T follicular helper cell (primary cell): ENCODE measurements around the gene STARD7.
"Not testable (repeated sequence)": the region's sequence is repeated elsewhere in the genome, so short reads cannot be mapped to it uniquely, and the experiment has no call there.

Experiments
- DNase-seq: peaks from one replicate; pipeline ENCODE4 v3.0.0-alpha.2; 2020; ENCODE audit warnings: low read depth

The STARD7 gene

DNA sequence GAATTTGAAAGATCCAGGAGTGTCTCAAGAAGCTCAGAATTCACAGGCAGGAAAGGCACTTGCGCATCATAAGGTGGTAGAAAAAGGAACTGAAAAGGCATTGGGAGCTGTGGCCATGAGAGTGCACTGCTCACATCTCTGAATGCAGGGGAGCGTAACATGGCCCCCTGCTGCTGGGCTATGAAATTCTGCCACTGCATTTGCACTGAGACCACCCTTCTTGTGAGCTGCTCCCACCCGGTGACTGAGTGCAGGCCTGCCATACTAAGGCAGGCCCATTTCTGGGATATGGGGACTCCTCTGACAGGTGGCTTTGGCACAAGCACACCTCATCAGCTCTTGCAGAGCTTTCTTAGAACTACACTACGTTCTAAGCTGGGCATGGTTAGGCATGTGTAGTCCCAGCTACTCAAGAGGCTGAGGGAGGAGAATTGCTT, 25.3 kb upstream of the STARD7 start:
- DNase-seq = no peak

DNA sequence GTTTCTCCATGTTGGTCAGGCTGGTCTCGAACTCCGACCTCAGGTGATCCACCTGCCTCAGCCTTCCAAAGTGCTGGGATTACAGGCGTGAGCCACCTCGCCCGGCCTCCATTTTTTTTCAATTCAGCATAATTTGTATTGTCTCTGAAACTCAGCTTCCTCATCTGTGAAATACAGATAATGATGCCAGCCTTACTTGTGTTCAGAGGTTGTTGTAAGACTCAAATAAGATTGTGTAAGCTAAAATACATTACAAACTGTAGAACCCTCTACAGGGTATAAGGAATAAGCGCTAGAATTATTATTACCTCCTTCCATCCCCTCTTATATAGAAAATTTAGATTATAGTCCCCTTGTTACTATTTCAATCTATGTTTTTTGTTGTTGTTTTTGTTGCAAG, 24.8 kb upstream of the STARD7 start:
- DNase-seq = no peak

DNA sequence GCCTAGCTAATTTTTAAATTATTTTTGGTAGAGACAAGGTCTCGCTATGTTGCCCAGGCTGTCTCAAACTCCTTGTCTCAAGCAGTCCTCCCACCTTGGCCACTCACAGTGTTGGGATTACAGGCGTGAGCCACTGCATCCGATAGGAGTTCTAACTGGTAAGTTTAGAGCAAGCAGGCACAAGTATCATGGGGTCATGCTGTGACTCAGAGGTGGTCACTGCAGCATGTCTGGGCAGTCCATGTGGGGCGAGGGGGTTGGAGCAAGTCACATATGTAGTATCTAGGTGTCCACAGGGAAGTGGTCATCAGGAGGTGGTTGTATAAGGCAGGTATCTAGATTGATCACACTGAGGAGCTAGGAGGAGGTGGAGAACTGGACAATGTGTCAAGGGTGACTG, 22.7 kb upstream of the STARD7 start:
- DNase-seq = no peak

DNA sequence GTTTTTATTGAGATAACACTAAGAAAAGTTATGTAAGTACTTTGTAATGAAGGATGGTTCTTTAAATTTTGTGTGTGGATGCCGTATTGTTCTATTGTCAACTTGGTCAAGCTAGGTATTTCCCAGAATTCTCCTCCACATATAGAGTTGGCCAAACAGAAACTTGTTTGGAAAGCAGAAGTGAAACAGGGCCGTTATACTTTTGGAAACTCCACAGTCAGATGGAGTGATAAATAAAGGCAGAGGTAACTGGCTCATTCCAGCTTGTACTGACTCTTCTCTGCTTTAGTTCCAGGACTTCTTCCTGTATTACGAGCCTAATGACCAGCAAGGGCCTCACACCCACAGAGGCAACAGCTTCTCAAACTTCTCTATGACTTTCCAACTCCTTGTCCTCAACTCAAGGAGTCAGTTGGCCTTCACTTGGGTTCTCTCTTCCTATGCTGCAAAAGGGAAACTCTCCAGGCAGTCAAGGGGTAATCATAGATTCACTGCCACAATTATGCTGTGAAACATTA, 16.4 kb upstream of the STARD7 start:
- no peak for DNase-seq

DNA sequence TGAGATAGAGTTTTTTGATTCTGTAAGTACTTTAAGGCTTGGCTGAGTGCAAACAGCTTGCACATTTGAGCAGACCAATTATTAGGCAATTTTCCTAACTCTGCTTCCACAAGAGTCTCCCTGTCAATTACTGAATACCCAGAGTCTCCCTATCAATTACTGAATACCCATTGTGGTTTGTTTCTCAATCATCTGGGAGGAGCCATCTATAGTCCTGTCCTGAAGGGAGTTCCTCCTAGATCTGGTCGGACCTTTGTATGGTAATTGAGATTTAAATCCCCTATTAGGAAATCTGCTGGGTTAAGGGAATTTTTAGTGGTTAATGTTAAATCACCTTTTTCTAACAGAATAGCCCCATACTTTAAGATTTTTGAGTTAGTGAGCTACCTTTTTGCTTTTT, 12.5 kb upstream of the STARD7 start:
- not testable (repeated sequence) for DNase-seq

DNA sequence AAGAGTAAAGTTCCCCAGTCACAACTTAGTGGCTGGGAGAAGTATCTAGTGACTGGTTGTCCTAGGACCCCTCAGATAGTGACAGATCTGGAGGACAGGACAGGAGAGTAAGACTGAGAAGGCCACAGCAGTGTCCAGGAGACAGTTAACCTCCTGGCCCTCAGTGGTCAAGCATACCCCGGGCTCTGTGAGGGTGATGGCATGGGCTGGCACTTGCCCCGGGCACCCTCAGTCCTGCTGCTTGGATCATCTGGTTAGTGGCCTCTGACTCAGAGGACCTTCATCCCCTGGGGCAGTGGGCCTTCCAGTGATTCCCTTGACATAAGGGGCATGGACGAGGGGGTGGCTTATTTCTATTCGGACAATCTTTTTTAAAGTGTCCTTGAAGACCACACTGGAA, 11.3 kb upstream of the STARD7 start:
- DNase-seq = not testable (repeated sequence)

DNA sequence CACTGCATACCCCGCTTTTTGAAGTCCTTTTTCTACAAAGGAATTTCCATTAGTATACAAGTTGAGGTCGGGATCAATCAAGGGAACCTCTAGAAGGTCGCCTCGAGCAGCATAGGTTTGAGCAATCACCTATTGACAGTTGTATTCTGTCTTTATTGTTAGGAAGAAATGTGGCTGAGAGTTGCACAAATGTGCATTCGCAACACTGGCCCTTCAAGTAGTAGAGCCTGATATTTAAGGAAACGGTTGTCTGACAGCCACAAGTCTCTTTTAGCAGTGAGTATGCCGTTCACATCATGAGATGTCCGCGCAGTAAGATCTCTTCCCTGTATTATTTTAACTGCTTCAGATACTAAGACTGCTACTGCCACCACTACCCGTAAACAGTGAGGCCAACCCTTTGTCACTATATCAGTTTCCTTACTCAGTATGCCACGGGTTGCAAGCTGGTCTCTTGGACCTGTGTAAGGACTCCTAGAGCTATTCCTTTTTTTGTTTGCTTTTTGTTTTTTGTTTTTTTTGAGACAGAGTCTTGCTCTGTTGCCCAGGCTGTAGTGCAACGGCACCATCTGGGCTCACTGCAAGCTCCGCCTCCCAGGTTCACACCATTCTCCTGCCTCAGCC, 10.0 kb upstream of the STARD7 start:
- no peak for DNase-seq

DNA sequence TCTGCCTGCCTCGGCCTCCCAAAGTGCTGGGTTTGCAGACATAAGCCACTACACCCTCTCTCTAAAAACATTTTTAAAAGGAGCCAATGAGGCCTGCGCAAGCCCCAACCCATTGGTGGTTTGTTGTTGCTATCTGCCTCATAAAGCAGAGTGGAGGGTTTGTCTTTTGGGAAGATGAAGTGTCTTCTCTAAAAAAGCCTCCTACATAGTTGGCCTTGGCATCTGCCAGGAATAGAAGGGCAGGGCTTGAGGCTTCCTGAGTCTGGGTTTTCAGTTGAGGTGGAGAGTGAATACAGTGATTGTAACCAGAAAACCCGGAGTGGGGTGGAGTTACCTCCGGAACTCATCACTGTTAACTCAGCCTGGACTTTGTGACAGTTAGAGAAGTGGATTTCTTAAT, 5.9 kb upstream of the STARD7 start:
- DNase-seq = no peak

DNA sequence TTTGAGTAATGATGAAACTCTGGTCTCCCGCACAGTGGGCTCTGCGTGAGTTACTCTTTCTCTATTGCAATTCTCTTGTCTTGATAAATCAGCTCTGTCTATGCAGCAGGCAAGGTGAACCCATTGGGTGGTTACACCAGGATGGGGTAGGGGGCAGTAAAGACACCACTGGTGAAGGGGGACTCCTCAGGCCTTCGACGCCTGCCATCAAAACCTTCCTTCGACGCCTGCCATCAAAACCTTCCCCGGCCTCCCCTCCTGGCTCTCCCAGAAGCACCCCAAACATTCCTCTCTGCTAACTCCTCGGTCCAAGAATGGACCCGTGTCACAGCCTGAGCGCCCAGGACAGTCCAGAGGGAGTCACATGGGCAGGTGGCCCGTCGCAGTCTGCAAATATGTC, 4.8 kb upstream of the STARD7 start:
- DNase-seq = no peak

DNA sequence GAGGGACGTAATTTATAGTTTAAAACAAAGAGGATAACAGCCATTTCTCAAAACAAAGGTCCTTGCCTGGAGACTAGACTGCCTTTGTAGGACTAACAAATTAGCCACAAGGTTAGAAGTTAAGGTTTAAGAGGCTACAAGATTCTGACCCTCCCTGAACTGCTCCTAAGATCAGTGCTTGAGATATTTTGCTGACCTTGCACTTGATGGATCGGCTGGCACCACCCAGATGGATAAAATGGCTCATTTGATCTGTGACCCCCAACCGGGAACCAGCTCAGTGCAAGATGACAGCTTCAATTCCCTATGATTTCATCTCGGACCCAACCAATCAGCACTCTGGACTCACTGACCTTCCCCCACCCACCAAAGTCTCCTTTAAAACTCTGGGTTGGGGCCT, 3.7 kb upstream of the STARD7 start:
- DNase-seq = no peak

DNA sequence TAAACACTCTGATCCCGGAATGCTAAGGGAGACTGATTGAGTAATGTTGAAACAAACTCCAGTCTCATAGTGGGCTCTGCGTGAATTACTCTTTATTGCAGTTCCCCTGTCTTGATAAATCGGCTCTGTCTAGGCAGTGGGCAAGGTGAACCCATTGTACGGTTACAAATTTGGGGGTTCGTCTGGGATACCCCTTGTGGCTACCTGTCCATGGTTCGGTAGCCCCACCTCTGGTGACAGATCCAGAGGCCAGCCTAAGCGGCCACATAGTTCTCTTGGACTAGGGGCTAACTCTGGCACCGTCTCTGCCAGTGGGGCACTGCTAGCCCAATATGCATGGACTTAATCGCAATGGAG, 1.1 kb upstream of the STARD7 start:
- DNase-seq = no peak

DNA sequence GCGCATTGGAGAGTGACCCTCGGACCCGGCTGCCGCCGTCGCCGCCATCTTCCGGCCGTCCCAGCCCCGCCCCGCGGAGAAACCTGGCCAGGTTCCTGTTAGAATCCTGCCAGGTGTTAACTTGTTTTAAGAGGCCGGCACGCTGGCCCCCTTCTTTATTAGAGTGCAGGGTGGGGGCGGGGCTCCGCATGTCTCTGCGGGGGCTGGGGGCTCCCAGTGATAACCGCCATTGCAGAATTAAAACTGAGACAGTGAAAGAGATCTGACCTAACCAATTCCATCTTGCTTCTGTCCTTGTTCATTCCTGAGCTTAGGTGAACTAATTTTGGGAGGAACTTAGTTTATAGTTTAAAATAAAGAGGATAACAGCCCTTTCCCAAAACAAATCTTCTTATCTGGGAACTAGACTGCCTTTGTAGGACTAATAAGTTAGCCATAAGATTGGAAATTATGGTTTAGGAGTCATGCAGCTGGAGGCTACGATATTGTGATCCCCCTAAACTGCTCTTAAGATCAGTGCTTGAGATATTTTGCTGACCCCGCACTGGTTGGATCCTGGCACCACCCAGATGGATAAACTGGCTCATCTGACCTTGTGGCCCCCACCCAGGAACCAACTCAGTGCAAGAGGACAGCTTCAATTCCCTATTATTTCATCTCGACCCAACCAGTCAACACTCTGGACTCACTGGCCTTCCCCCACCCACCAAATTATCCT, 543 bp upstream of the STARD7 start:
- no peak for DNase-seq

DNA sequence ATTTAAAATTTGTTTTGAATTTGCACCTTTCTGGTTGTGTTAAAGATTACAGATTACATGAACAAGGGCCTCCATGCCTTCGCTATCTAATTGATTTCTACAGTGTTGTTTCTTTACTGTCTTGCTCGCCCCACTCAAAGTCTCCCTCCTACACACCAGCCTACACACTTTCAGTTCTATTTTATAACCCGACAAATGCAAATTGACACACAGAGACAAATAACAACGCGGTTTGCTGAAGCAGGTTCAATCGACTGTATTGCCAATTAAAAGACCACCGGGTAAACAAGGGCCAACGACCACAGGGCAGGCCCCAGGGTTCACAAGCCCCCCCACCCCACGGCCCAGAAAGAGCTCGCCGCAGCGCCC, 869 bp downstream of the STARD7 start:
- DNase-seq = no peak

DNA sequence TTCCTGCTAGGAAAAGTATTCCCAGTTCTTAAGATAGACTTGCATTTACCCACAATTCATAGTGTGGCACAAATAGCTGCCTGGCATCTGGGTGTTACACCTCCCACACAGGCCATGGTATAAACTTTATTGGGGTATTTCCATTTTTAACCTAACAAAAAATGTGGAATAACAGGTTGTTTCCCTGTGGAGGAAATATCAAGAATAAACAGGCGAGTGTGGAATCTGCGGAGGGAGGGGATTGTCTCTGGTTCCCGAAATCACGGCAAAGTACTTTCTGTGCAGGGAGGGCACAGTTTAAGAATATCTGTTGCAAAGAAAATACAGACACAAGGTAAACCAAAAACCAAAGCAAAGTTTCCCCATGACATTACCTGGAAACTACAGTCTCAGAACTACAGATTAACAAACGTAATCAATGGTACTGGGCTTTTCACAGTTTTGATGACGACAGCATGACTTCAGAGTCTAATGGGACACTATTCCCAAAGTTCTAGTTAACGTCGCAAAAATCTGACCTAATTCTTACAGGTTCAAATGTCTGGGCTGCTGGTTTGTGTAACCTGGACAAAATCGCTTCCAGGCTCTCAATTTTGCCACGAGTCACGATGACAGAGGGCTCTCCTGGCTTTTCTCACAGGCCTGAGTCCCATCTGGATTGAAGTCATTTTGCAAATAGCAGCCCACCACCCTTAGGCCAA, 1.4 kb downstream of the STARD7 start:
- DNase-seq = no peak

DNA sequence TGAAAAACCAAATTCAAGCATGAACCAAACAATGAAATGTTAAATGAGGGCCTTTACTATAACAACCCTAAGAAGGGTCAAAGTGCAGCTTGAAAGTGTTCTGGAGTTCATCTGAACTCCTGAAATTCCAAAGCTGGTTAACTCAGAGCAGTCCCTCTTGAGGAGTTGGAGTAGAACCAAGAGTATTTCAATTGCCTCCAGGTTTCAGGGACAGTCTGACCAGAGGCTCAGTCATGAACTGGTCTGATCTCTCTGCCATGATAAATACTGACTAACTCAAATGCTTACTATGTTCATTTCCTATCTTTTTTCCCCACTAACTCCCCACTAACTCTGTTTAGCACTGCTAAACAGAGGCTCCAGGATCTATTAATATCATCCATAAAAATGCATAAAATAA, 2.7 kb downstream of the STARD7 start:
- no peak for DNase-seq

DNA sequence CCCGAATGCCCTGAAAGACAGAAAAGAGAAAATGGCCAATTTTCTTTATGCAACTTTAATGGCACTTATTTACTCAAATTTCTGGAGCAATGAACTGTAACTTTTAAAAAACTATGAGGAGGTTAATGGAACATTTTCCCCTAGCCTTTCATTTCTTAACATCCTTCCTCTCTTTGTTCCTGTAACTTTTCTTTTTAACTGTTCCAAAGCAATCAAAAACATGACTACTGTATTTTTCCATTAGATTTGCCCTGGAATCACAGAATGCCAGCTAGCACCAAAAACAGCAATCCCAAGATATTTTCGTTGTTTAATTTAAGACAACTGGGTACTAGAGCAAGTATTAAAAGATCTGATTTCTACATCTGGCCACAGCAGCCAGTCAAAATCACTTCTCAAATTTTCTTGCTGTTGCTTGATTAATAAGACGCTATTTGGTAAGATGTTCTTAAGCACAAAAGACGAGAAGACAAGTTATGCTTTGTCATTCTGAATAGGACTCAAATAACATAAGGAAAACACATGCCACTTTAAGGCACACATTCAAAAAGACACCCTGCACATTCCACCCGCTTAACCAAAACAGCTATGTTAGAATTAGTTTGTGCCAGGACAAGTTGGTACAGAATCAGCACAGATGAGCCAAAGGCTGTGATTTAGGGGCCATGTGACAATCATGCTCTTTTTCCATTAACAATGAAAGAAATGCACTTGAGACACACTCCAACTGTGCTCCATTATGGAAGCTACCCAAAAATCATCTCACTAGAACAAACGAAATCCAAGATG, 3.6 kb downstream of the STARD7 start:
- DNase-seq = no peak

DNA sequence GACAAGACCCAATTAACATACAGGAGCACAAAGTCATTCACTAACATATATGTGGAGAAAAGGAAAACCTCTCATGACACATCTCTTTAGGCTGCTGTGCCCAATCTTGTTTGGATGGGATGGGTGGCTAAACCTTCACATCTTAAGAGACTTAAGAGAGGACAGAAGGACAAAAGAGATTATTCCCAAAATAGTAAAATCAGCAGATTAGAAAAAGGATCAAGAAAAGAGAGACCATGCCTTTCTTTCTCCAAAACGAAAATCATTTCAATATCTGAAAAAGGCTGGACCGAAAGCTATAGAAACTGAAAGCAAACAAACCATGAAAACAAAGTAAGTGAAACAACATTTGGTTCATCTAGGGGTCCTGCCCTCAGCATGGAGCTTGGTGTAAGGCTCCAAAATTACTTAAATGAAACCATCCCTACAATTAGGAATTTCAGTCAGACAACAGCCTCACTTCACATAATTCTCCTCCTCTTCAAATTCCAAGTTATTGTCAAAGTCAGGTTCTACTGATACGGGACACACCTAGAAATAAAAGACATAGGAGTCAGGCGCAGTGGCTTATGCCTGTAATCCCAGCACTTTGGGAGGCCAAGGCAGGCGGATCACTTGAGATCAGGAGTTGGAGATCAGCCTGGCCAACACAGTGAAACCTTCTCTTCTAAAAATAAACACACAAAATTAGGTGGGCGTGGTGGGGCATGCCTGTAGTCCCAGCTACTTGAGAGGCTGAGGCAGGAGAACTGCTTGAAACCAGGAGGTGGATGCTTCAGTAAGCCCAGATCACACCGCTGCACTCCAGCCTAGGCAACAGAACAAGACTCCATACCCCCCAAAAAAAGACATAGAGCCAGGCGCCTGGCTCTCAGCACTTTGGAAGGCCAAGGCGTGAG, 5.2 kb downstream of the STARD7 start:
- no peak for DNase-seq

DNA sequence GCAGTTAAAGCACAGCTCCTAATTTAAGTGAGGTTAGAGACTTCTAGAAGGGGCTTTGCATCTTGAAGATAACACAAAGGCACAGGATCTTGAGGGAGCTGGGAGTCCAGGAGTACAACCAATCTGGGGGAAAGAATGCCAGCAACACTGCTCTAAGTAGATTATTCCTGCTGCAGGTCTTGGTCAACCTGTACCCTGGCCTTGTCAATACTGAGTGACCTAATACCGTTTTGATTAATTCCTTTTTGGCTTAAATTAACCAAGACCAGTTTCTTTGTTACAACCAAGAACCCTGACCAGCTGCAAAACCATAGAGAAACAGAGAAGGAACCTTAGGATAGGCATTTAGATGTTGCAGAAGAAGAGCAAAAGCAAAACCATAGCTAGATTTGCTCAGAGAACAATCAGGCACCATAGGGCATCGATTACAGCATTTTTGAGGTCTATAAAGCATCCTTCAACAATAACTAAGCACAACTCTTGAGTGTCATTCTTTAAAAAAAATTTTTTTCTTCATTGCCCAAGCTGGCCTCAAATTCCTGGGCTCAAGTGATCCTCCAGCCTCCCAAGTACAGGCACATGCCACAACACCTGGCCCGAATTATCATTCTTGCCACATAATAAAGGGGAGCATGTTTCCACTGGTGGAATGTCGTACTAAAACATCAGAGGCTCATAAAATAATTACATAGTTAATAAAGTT, 6.3 kb downstream of the STARD7 start:
- no peak for DNase-seq

DNA sequence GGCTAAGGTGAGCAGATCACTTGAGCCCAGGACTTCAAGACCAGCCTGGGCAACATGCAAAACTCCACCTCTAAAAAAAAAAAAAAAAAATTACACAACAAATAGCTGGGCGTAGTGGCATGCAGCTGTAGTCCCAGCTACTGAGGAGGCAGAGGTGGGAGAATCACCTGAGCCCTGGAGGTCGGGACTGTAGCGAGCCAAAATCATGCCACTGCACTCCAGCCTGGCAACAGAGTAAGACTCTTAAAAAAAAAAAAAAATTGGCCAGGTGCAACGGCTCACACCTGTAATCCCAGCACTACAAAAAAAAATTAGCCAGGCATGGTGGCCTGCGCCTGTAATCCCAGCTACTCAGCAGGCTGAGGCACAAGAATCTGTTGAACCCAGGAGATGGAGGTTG, 7.3 kb downstream of the STARD7 start:
- DNase-seq = no peak

DNA sequence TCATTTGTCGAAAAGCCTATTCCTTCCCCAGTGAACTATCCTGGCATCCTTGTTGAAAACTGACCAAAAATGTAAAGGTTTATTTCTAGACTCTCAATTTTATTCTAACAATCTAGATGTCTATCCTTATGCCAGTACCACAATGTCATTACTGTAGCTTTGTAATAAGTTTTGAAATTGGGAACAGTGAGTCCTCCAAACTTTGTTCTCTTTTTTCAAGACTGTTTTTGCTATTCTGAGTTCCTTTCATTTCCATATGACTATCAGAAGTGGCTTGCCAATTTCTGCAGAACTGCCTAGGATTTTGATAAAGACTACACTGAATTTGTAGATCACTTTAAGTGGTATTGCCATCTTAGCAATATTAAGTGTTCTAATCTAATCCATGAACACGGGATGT, 9.7 kb downstream of the STARD7 start:
- DNase-seq = no peak
